ENCODE measurements around the gene SWI5. TPM values are rescaled to one million over a fixed set of nuclear protein-coding genes. Genes with fewer than 3 reads are reported as not detected.

The SWI5 gene
- total and polyA plus RNA-seq, 9 of the 15 experiments (the other 6 are each of a cell fraction or from before 2014, with no cell fraction given) = 62.8 to 133 (median 95.9) TPM

DNA sequence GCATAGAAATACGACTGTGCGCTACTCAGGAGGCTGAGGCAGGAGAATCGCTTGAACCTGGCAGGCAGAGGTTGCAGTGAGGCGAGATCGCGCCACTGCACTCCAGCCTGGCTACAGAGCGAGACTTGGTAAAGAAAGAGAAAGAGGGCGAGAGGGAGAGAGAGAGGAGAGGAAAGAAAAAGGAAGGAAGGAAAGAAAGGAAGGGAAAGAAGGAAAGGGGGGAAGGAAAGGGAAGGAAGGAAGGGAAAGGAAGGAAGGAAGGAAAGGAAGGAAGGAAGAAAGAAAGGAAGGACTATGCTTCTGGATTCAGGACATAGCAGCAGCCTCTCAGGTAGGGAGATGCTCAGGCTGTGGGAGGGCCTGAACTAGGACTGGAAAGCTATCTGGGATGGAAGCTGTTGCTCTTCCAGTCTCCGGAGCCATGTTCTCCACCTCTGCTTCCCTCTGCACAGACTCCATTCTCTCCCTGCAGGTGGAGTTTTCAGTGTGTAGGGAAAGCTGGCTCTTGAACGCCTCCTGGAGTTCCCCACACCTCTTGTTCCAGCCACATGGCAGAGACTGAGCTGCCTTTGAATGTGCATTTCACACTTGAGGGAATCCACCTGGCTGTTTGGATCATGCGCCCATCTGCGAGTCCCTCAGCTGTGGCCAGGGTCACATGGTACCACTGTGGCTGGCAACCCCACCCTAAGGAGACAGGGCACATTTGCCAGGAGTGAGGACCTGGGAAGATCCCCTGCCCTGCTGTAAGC is 9.1 kb downstream of the SWI5 start (continued):
- TF ChIP-seq ELF4 (CRISPR knock-in tag; IDR thresholded peaks at IDR 0.05) = peak; percentile 75; the same call in 1 of the 2 replicates
- TF ChIP-seq, protein P1, sequence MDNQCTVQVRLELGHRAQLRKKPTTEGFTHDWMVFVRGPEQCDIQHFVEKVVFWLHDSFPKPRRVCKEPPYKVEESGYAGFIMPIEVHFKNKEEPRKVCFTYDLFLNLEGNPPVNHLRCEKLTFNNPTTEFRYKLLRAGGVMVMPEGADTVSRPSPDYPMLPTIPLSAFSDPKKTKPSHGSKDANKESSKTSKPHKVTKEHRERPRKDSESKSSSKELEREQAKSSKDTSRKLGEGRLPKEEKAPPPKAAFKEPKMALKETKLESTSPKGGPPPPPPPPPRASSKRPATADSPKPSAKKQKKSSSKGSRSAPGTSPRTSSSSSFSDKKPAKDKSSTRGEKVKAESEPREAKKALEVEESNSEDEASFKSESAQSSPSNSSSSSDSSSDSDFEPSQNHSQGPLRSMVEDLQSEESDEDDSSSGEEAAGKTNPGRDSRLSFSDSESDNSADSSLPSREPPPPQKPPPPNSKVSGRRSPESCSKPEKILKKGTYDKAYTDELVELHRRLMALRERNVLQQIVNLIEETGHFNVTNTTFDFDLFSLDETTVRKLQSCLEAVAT (IDR thresholded peaks at IDR 0.05) = no peak
- no peak for TF ChIP-seq TCF7 (IDR thresholded peaks at IDR 0.05; ENCODE audit: borderline replicate concordance)
- TF ChIP-seq RFX5 (IDR thresholded peaks at IDR 0.05; ENCODE audit: low read depth, low read length) = no peak
- TF ChIP-seq POLR2G (IDR thresholded peaks at IDR 0.05; ENCODE audit: low read depth, low read length) = no peak
- no peak for TF ChIP-seq NFE2L1 (tag; IDR thresholded peaks at IDR 0.05; ENCODE audit: borderline replicate concordance, low read depth)
- TF ChIP-seq, protein P2, sequence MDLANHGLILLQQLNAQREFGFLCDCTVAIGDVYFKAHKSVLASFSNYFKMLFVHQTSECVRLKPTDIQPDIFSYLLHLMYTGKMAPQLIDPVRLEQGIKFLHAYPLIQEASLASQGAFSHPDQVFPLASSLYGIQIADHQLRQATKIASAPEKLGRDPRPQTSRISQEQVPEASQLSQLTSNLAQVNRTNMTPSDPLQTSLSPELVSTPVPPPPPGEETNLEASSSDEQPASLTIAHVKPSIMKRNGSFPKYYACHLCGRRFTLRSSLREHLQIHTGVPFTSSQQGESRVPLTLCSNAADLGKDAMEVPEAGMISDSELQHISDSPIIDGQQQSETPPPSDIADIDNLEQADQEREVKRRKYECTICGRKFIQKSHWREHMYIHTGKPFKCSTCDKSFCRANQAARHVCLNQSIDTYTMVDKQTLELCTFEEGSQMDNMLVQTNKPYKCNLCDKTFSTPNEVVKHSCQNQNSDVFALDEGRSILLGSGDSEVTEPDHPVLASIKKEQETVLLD (IDR thresholded peaks at IDR 0.05) = no peak
- TF ChIP-seq CXXC5 (CRISPR knock-in tag; IDR thresholded peaks at IDR 0.05) = no peak
- TF ChIP-seq ETV5 (CRISPR knock-in tag; IDR thresholded peaks at IDR 0.05; ENCODE audit: low read depth) = no peak
- no peak for TF ChIP-seq TCF7L2 (IDR thresholded peaks at IDR 0.05; ENCODE audit: low read depth, low read length)
- TF ChIP-seq, protein P3, sequence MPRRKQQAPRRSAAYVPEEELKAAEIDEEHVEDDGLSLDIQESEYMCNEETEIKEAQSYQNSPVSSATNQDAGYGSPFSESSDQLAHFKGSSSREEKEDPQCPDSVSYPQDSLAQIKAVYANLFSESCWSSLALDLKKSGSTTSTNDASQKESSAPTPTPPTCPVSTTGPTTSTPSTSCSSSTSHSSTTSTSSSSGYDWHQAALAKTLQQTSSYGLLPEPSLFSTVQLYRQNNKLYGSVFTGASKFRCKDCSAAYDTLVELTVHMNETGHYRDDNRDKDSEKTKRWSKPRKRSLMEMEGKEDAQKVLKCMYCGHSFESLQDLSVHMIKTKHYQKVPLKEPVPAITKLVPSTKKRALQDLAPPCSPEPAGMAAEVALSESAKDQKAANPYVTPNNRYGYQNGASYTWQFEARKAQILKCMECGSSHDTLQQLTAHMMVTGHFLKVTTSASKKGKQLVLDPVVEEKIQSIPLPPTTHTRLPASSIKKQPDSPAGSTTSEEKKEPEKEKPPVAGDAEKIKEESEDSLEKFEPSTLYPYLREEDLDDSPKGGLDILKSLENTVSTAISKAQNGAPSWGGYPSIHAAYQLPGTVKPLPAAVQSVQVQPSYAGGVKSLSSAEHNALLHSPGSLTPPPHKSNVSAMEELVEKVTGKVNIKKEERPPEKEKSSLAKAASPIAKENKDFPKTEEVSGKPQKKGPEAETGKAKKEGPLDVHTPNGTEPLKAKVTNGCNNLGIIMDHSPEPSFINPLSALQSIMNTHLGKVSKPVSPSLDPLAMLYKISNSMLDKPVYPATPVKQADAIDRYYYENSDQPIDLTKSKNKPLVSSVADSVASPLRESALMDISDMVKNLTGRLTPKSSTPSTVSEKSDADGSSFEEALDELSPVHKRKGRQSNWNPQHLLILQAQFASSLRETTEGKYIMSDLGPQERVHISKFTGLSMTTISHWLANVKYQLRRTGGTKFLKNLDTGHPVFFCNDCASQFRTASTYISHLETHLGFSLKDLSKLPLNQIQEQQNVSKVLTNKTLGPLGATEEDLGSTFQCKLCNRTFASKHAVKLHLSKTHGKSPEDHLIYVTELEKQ (CRISPR knock-in tag; IDR thresholded peaks at IDR 0.05) = 0 out of 2 replicates have a peak, but pooled peaks have one; percentile 14
- no peak for TF ChIP-seq TCFL5 (CRISPR knock-in tag; conservative IDR thresholded peaks at IDR 0.05)
- TF ChIP-seq ZKSCAN1 (IDR thresholded peaks at IDR 0.05; ENCODE audit: low read depth, low read length) = no peak
